Thyroid gland (tissue), 4 donors: Measurements from ENCODE around the gene DUOX2. TPM values are rescaled to one million over a fixed set of nuclear protein-coding genes. Genes with fewer than 3 reads are reported as not detected.

ENCODE experiments used
- DNase-seq, 2 donors: peaks; one replicate each; pipeline ENCODE4 v3.0.0-alpha.2; 2019
- H3K27ac ChIP-seq, 3 donors: fragments of 200-600 bp; sonication (generic); 1 replicate in 2 of 3; 2 replicates in 1 of 3; pipeline ENCODE4 v1.5.1; 2016 to 2019; ENCODE audit warnings: mild to moderate bottlenecking in 1 of 3, moderate library complexity in 1 of 3
- H3K27me3 ChIP-seq: fragments of 200-600 bp; sonication (generic); one replicate; pipeline ENCODE4 v1.5.1; 2019
- H3K36me3 ChIP-seq, 2 donors: fragments of 200-600 bp; sonication (generic); one replicate each; pipeline ENCODE4 v1.5.1; 2016 to 2019
- H3K4me1 ChIP-seq, 2 donors: fragments of 200-600 bp; sonication (generic); one replicate each; pipeline ENCODE4 v1.5.1; 2017 to 2019
- H3K4me3 ChIP-seq, 3 donors: fragments of 200-600 bp; sonication (generic); replicated peaks in 1 of 3; 1 replicate in 2 of 3; 2 replicates in 1 of 3; pipeline ENCODE4 v1.5.1; 2016; ENCODE audit warnings: mild to moderate bottlenecking in 1 of 3
- H3K9me3 ChIP-seq: fragments of 200-600 bp; sonication (generic); one replicate; pipeline ENCODE4 v1.5.1; 2017
- CTCF ChIP-seq, 6 experiments: fragments of 200-600 bp in 3 of 6; fragments of 450-650 bp in 3 of 6; sonication (generic) in 3 of 6; IDR thresholded peaks; one replicate each; pipeline ENCODE4 v1.5.1; 2016 to 2019; ENCODE audit warnings: antibody characterized with exemption in 6 of 6, mild to moderate bottlenecking in 2 of 6, inconsistent platforms in 1 of 6, moderate library complexity in 1 of 6
- POLR2A ChIP-seq, 2 donors: fragments of 450-650 bp; IDR thresholded peaks; one replicate each; pipeline ENCODE4 v1.6.1; 2017; ENCODE audit warnings: antibody characterized with exemption in 2 of 2, mild to moderate bottlenecking in 2 of 2, moderate library complexity in 1 of 2
- WGBS, 2 donors: methylation state at CpG; one replicate each; pipeline ENCODE4 v1.1.5; 2017; 5-methylcytosine and 5-hydroxymethylcytosine counted together
- intact Hi-C: fragments of 100-400 bp; cut with DNase I; formaldehyde crosslinking; loops from one replicate; pipeline ENCODE4 v1.15.1; 2023
- total RNA-seq, 4 donors: library from RNA; depleted of rRNA; stranded (reverse); fragments of >200 nt; gene quantifications; one replicate each; pipeline ENCODE4 v1.2.3, GENCODE V29; 2016

Gene DUOX2
- total RNA-seq, 4 donors from 2014 or later = 44.5 to 238 (median 152) TPM

GRCh38 chr15:45113380-45113990 is 487 bp downstream of the DUOX2 start:
- Histone ChIP-seq H3K4me3 (peak overlapping the region; percentile 4 to 46 (median 40)), H3K36me3 (no peaks in the 10 kb centered on the region), H3K9me3 (no peaks in the 10 kb centered on the region), H3K27ac (peak overlapping the region in 1 of 3 donors; percentile 61), H3K27me3 (no peaks in the 10 kb centered on the region), H3K4me1 (peaks cover 22 to 49% of the 10 kb centered on the region in 2 donors)
- TF ChIP-seq POLR2A (IDR thresholded peaks at IDR 0.05) (no peak), CTCF (IDR thresholded peaks at IDR 0.05) (peak in 1 of 6 experiments; percentile 8)
- WGBS, 2 donors = 3 to 4% methylated on average over 8 to 13 of the region's 14 CpGs
- intact Hi-C loops = loop anchor here (10.0 kb wide), 1 partner anchor 79 kb away; no protein-coding TSS in a partner anchor
- DNase-seq = peak; percentile 28 to 45

- H3K4me1 ChIP-seq = peaks cover 21 to 47% of the 10 kb centered on the region in 2 donors
- intact Hi-C loops = loop anchor here (10.0 kb wide), 1 partner anchor 78 kb away; no protein-coding TSS in a partner anchor
- H3K4me3 ChIP-seq = peak overlapping the region; percentile 4 to 46 (median 40)
- TF ChIP-seq CTCF (IDR thresholded peaks at IDR 0.05) (no peak), POLR2A (IDR thresholded peaks at IDR 0.05) (no peak)
- whole genome bisulfite sequencing, 2 donors = 2 to 3% methylated on average over 29 to 39 of the region's 58 CpGs
- DNase-seq = peak; percentile 44 to 48
- no peaks in the 10 kb centered on the region for H3K27me3 ChIP-seq
- no peaks in the 10 kb centered on the region for H3K9me3 ChIP-seq
- H3K36me3 ChIP-seq = no peaks in the 10 kb centered on the region
- peak overlapping the region in 1 of 3 donors; percentile 30 for H3K27ac ChIP-seq
Observed at GRCh38 chr15:45112591-45113379, 1.2 kb downstream of the DUOX2 start.

GRCh38 chr15:45112143-45112590 is 1.8 kb downstream of the DUOX2 start:
- Histone ChIP-seq H3K36me3 (no peaks in the 10 kb centered on the region), H3K9me3 (no peaks in the 10 kb centered on the region), H3K27me3 (no peaks in the 10 kb centered on the region), H3K4me1 (peaks cover 16 to 42% of the 10 kb centered on the region in 2 donors), H3K4me3 (peak overlapping the region; percentile 4 to 46 (median 40)), H3K27ac (peak overlapping the region in 2 of 3 donors; percentile 30 to 35)
- no peak for TF ChIP-seq CTCF (IDR thresholded peaks at IDR 0.05)
- no peak for TF ChIP-seq POLR2A (IDR thresholded peaks at IDR 0.05)
- intact Hi-C loops = loop anchor here (10.0 kb wide), 1 partner anchor 77 kb away; no protein-coding TSS in a partner anchor
- DNase-seq = peak in 1 of 2 donors; percentile 44
- WGBS, 2 donors = 14 to 21% methylated on average over 9 to 13 of the region's 13 CpGs

GRCh38 chr15:45111390-45112142 is 2.4 kb downstream of the DUOX2 start:
- Histone ChIP-seq H3K4me3 (no peak overlapping the region), H3K36me3 (no peaks in the 10 kb centered on the region), H3K4me1 (peaks cover 13 to 42% of the 10 kb centered on the region in 2 donors), H3K27me3 (no peaks in the 10 kb centered on the region), H3K27ac (peak overlapping the region in 1 of 3 donors; percentile 35), H3K9me3 (no peaks in the 10 kb centered on the region)
- intact Hi-C loops = loop anchor here (10.0 kb wide), 1 partner anchor 77 kb away; no protein-coding TSS in a partner anchor
- TF ChIP-seq CTCF (IDR thresholded peaks at IDR 0.05) (no peak), POLR2A (IDR thresholded peaks at IDR 0.05) (no peak)
- 36 to 65% methylated on average over 7 to 40 of the region's 71 CpGs for WGBS, 2 donors
- no peak for DNase-seq
